Neural progenitor cell (in vitro differentiated cells): ENCODE data around the gene LSP1. TPM values are rescaled to one million over a fixed set of nuclear protein-coding genes. Genes with fewer than 3 reads are reported as not detected.

ENCODE experiments used
- DNase-seq: peaks from one replicate; pipeline ENCODE4 v3.0.0-alpha.2; 2016; ENCODE audit warnings: low spot score
- H2AFZ ChIP-seq: fragments of 200-600 bp; sonication (generic); replicated peaks from 2 replicates; pipeline ENCODE4 v1.6.1; 2016; ENCODE audit warnings: antibody characterized with exemption
- H3F3A ChIP-seq: fragments of 200-600 bp; sonication (generic); 2 replicates; pipeline ENCODE4 v1.6.1; 2016; ENCODE audit warnings: antibody characterized with exemption, low read depth
- H3K27ac ChIP-seq: fragments of 200-600 bp; sonication (generic); 2 replicates; pipeline ENCODE4 v1.5.1; 2016; ENCODE audit warnings: mild to moderate bottlenecking
- H3K27me3 ChIP-seq: fragments of 200-600 bp; sonication (generic); 2 replicates; pipeline ENCODE4 v1.6.1; 2016; ENCODE audit warnings: mild to moderate bottlenecking, moderate library complexity
- H3K36me3 ChIP-seq: fragments of 200-600 bp; sonication (generic); 2 replicates; pipeline ENCODE4 v1.5.1; 2016
- H3K4me1 ChIP-seq: fragments of 200-600 bp; sonication (generic); 2 replicates; pipeline ENCODE4 v1.6.1; 2016; ENCODE audit warnings: mixed run types
- H3K4me2 ChIP-seq: fragments of 200-600 bp; sonication (generic); 2 replicates; pipeline ENCODE4 v1.6.1; 2016
- H3K4me3 ChIP-seq: fragments of 200-600 bp; sonication (generic); 2 replicates; pipeline ENCODE4 v1.5.1; 2016
- H3K79me2 ChIP-seq: fragments of 200-600 bp; sonication (generic); 2 replicates; pipeline ENCODE4 v1.6.1; 2016; ENCODE audit warnings: low read depth
- H3K9ac ChIP-seq: fragments of 200-600 bp; sonication (generic); 2 replicates; pipeline ENCODE4 v1.6.1; 2016
- H3K9me3 ChIP-seq: fragments of 200-600 bp; sonication (generic); 2 replicates; pipeline ENCODE4 v1.5.1; 2016; ENCODE audit warnings: low read depth
- H4K20me1 ChIP-seq: fragments of 200-600 bp; sonication (generic); 2 replicates; pipeline ENCODE4 v1.6.1; 2016; ENCODE audit warnings: low read depth
- H3K27ac Mint-ChIP-seq: 3 replicates; pipeline ENCODE4 v1.8.0; 2021; ENCODE audit warnings: mixed read lengths
- H3K27me3 Mint-ChIP-seq: 2 replicates; pipeline ENCODE4 v1.8.0; 2022; ENCODE audit warnings: low read depth, mild to moderate bottlenecking, inconsistent platforms, moderate library complexity, mixed read lengths; ENCODE audit not compliant: insufficient read depth
- H3K36me3 Mint-ChIP-seq: 3 replicates; pipeline ENCODE4 v1.8.0; 2021; ENCODE audit warnings: mixed read lengths
- H3K4me1 Mint-ChIP-seq: 3 replicates; pipeline ENCODE4 v1.8.0; 2021; ENCODE audit warnings: mixed read lengths
- H3K4me3 Mint-ChIP-seq: 3 replicates; pipeline ENCODE4 v1.8.0; 2021; ENCODE audit warnings: mild to moderate bottlenecking, moderate library complexity, mixed read lengths
- H3K9me3 Mint-ChIP-seq: 3 replicates; pipeline ENCODE4 v1.8.0; 2020; ENCODE audit warnings: mixed read lengths
- CTCF ChIP-seq: fragments of 200-600 bp; sonication (generic); IDR thresholded peaks from 2 replicates; pipeline ENCODE4 v1.5.1; 2017; ENCODE audit warnings: antibody characterized with exemption, mild to moderate bottlenecking
- EZH2 ChIP-seq: fragments of 200-600 bp; sonication (generic); IDR thresholded peaks from 2 replicates; pipeline ENCODE4 v1.6.1; 2017; ENCODE audit warnings: antibody characterized with exemption, mild to moderate bottlenecking, moderate library complexity
- EZH2phosphoT487 ChIP-seq: fragments of 200-600 bp; sonication (generic); IDR thresholded peaks from 2 replicates; pipeline ENCODE4 v1.6.1; 2017; ENCODE audit warnings: antibody characterized with exemption
- total RNA-seq: library from RNA; depleted of rRNA; stranded (reverse); fragments of >200 nt; gene quantifications from 2 replicates; pipeline ENCODE4 v1.2.3, GENCODE V29; 2015; ENCODE audit warnings: low replicate concordance

Gene LSP1
- total RNA-seq, 1 donor from 2014 or later = not detected

- H3K9me3 Mint-ChIP-seq = no peaks in the 10 kb centered on the region
- H3K4me3 Mint-ChIP-seq = no peak overlapping the region
- H3K4me3 ChIP-seq = no peak overlapping the region
- H3K27ac ChIP-seq = no peak overlapping the region
- TF ChIP-seq EZH2 (no peak), CTCF (no peak), EZH2phosphoT487 (no peak)
- peaks cover 4% of the 10 kb centered on the region for H3K4me1 ChIP-seq
- peaks cover 12% of the 10 kb centered on the region for H3K4me1 Mint-ChIP-seq
- no peaks in the 10 kb centered on the region for H4K20me1 ChIP-seq
- H3K9me3 ChIP-seq = no peaks in the 10 kb centered on the region
- peaks cover 9% of the 10 kb centered on the region for H3K27me3 Mint-ChIP-seq
- peak overlapping the region; percentile 5 for H3K27ac Mint-ChIP-seq
- no peak overlapping the region for H3K9ac ChIP-seq
- no peaks in the 10 kb centered on the region for H3K27me3 ChIP-seq
- H3K79me2 ChIP-seq = no peaks in the 10 kb centered on the region
- no peaks in the 10 kb centered on the region for H3K36me3 Mint-ChIP-seq
- no peak overlapping the region for H3K4me2 ChIP-seq
- H3K36me3 ChIP-seq = no peaks in the 10 kb centered on the region
- no peaks in the 10 kb centered on the region for H3F3A ChIP-seq
- DNase-seq = no peak
- H2AFZ ChIP-seq = no peak overlapping the region
These were observed 70.5 kb downstream of the LSP1 start for GRCh38 chr11:1923201-1923956.

- Histone ChIP-seq H3K27me3 (no peaks in the 10 kb centered on the region), H3F3A (no peaks in the 10 kb centered on the region), H4K20me1 (no peaks in the 10 kb centered on the region), H3K79me2 (no peaks in the 10 kb centered on the region), H2AFZ (no peak overlapping the region), H3K9me3 (no peaks in the 10 kb centered on the region), H3K4me2 (no peak overlapping the region), H3K9ac (no peak overlapping the region), H3K27ac (no peak overlapping the region), H3K36me3 (no peaks in the 10 kb centered on the region), H3K4me3 (no peak overlapping the region), H3K4me1 (peaks cover 4% of the 10 kb centered on the region)
- Mint-ChIP-seq H3K27ac (no peak overlapping the region), H3K9me3 (no peaks in the 10 kb centered on the region), H3K27me3 (peaks cover 9% of the 10 kb centered on the region), H3K4me1 (peaks cover 12% of the 10 kb centered on the region), H3K36me3 (no peaks in the 10 kb centered on the region), H3K4me3 (no peak overlapping the region)
- TF ChIP-seq CTCF = no peak
- no peak for TF ChIP-seq EZH2phosphoT487
- TF ChIP-seq EZH2 = no peak
- DNase-seq = no peak
These were observed 71.3 kb downstream of the LSP1 start for GRCh38 chr11:1924181-1924580.

GRCh38 chr11:1924646-1925372, 71.9 kb downstream of the LSP1 start:
- no peaks in the 10 kb centered on the region for H3K36me3 ChIP-seq
- no peak overlapping the region for H3K27ac ChIP-seq
- Mint-ChIP-seq H3K27ac (no peak overlapping the region), H3K9me3 (no peaks in the 10 kb centered on the region), H3K4me3 (no peak overlapping the region), H3K36me3 (no peaks in the 10 kb centered on the region), H3K27me3 (peaks cover 7% of the 10 kb centered on the region), H3K4me1 (peaks cover 12% of the 10 kb centered on the region)
- no peaks in the 10 kb centered on the region for H3K9me3 ChIP-seq
- no peak overlapping the region for H3K9ac ChIP-seq
- peaks cover 4% of the 10 kb centered on the region for H3K4me1 ChIP-seq
- DNase-seq = peak; percentile 1
- H3K27me3 ChIP-seq = no peaks in the 10 kb centered on the region
- no peaks in the 10 kb centered on the region for H4K20me1 ChIP-seq
- no peak overlapping the region for H3K4me2 ChIP-seq
- no peak overlapping the region for H3K4me3 ChIP-seq
- no peak overlapping the region for H2AFZ ChIP-seq
- no peaks in the 10 kb centered on the region for H3F3A ChIP-seq
- H3K79me2 ChIP-seq = no peaks in the 10 kb centered on the region
- TF ChIP-seq EZH2phosphoT487 (no peak), CTCF (no peak)
